HG03565 (cell line): Measurements from ENCODE around the gene ACSL5.
A peak's percentile ranks its signal among the peaks of the same experiment; 100 is the strongest.
"Not testable (repeated sequence)": the region's sequence is repeated elsewhere in the genome, so short reads cannot be mapped to it uniquely, and the experiment has no call there.

Experiments
- ATAC-seq: cut with Tn5 transposase; IDR thresholded peaks from one replicate; pipeline ENCODE4 v1.9.1; 2021; ENCODE audit warnings: mild to moderate bottlenecking, moderate library complexity; ENCODE audit not compliant: unreplicated experiment

Gene ACSL5

GRCh38 chr10:112372182-112372810 lies 1.6 kb upstream of the ACSL5 start:
- not testable (repeated sequence) for ATAC-seq

GRCh38 chr10:112374724-112375541 lies 1.0 kb downstream of the ACSL5 start:
- ATAC-seq, result peak; percentile 33

- ATAC-seq, result peak; percentile 82
Measured at GRCh38 chr10:112375721-112376395, 1.9 kb downstream of the ACSL5 start.

- ATAC-seq, result no peak
Measured at GRCh38 chr10:112376396-112376790, 2.5 kb downstream of the ACSL5 start.

GRCh38 chr10:112377116-112377515 lies 3.2 kb downstream of the ACSL5 start:
- ATAC-seq, result not testable (repeated sequence)

- no peak for ATAC-seq
Measured at GRCh38 chr10:112379635-112380296, 5.8 kb downstream of the ACSL5 start.

GRCh38 chr10:112382515-112383235 lies 8.8 kb downstream of the ACSL5 start:
- no peak for ATAC-seq

- ATAC-seq, result no peak
Measured at GRCh38 chr10:112383325-112383724, 9.4 kb downstream of the ACSL5 start.

- ATAC-seq, result no peak
Measured at GRCh38 chr10:112384141-112384540, 10.2 kb downstream of the ACSL5 start.

- ATAC-seq, result no peak
Measured at GRCh38 chr10:112385201-112385600, 11.3 kb downstream of the ACSL5 start.

- ATAC-seq, result not testable (repeated sequence)
Measured at GRCh38 chr10:112388056-112388455, 14.1 kb downstream of the ACSL5 start.

GRCh38 chr10:112388548-112388947 lies 14.6 kb downstream of the ACSL5 start:
- no peak for ATAC-seq

- ATAC-seq, result peak; percentile 46
Measured at GRCh38 chr10:112389271-112389822, 15.4 kb downstream of the ACSL5 start.

- ATAC-seq, result no peak
Measured at GRCh38 chr10:112390125-112390703, 16.3 kb downstream of the ACSL5 start.

GRCh38 chr10:112393341-112393740 lies 19.4 kb downstream of the ACSL5 start:
- ATAC-seq, result no peak

- no peak for ATAC-seq
Measured at GRCh38 chr10:112393827-112394226, 19.9 kb downstream of the ACSL5 start.

GRCh38 chr10:112394475-112394875 lies 20.6 kb downstream of the ACSL5 start:
- ATAC-seq, result no peak

- no peak for ATAC-seq
Measured at GRCh38 chr10:112395809-112396530, 22.1 kb downstream of the ACSL5 start.

- no peak for ATAC-seq
Measured at GRCh38 chr10:112397592-112397991, 23.7 kb downstream of the ACSL5 start.
